ENCODE data around the gene SLC2A3.
"Not testable (repeated sequence)": the region's sequence is repeated elsewhere in the genome, so short reads cannot be mapped to it uniquely, and the experiment has no call there.

DNA sequence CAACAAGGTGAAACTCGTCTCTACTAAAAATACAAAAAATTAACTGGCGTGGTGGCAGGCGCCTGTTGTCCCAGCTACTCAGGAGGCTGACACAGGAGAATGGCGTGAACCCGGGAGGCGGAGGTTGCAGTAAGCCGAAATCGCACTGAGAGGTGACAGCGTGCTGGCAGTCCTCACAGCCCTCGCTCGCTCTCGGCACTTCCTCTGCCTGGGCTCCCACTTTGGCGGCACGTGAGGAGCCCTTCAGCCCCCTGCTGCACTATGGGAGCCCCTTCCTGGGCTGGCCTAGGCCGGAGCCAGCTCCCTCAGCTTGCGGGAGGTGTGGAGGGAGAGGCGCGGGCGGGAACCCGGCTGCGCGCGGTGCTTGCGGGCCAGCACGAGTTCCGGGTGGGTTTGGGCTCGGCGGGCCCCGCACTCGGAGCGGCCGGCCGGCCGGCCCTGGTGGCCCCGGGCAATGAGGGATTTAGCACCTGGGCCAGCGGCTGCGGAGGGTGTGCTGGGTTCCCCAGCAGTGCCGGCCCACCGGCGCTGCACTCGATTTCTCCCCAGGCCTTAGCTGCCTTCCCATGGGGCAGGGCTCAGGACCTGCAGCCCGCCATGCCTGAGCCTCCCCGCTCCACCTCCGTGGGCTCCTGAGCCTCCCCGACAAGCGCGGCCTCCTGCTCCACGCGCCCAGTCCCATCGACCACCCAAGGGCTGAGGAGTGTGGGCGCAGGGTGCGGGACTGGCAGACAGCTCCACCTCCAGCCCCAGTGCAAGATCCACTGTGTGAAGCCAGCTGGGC lies 54.8 kb downstream of the SLC2A3 start:
- TF ChIP-seq, protein P1, sequence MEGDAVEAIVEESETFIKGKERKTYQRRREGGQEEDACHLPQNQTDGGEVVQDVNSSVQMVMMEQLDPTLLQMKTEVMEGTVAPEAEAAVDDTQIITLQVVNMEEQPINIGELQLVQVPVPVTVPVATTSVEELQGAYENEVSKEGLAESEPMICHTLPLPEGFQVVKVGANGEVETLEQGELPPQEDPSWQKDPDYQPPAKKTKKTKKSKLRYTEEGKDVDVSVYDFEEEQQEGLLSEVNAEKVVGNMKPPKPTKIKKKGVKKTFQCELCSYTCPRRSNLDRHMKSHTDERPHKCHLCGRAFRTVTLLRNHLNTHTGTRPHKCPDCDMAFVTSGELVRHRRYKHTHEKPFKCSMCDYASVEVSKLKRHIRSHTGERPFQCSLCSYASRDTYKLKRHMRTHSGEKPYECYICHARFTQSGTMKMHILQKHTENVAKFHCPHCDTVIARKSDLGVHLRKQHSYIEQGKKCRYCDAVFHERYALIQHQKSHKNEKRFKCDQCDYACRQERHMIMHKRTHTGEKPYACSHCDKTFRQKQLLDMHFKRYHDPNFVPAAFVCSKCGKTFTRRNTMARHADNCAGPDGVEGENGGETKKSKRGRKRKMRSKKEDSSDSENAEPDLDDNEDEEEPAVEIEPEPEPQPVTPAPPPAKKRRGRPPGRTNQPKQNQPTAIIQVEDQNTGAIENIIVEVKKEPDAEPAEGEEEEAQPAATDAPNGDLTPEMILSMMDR (IDR thresholded peaks at IDR 0.05), result not testable (repeated sequence)
- TF ChIP-seq POLR2A (IDR thresholded peaks at IDR 0.05), result not testable (repeated sequence)
